CD1c-positive myeloid dendritic cell (primary cell): ENCODE data around the gene DTX3.

Experiments
- DNase-seq: peaks from one replicate; pipeline ENCODE4 v3.0.0-alpha.2; 2016; ENCODE audit errors: extremely low spot score

Gene DTX3

GRCh38 chr12:57620245-57620935 is 15.8 kb downstream of the DTX3 start:
- DNase-seq: no peak

- peak; percentile 51 for DNase-seq
These were observed 16.4 kb downstream of the DTX3 start for GRCh38 chr12:57620936-57621496.

- peak; percentile 57 for DNase-seq
These were observed 17.1 kb downstream of the DTX3 start for GRCh38 chr12:57621497-57622292.

- no peak for DNase-seq
These were observed 17.9 kb downstream of the DTX3 start for GRCh38 chr12:57622293-57623245.

- no peak for DNase-seq
These were observed 18.8 kb downstream of the DTX3 start for GRCh38 chr12:57623385-57623784.

GRCh38 chr12:57623811-57624390 is 19.3 kb downstream of the DTX3 start:
- no peak for DNase-seq

- DNase-seq: no peak
These were observed 20.0 kb downstream of the DTX3 start for GRCh38 chr12:57624441-57625220.

GRCh38 chr12:57625261-57626032 is 20.8 kb downstream of the DTX3 start:
- no peak for DNase-seq

GRCh38 chr12:57626111-57626920 is 21.7 kb downstream of the DTX3 start:
- DNase-seq: no peak

GRCh38 chr12:57626921-57627445 is 22.4 kb downstream of the DTX3 start:
- DNase-seq: no peak

- DNase-seq: peak; percentile 31
These were observed 23.1 kb downstream of the DTX3 start for GRCh38 chr12:57627501-57628279.

- DNase-seq: no peak
These were observed 23.9 kb downstream of the DTX3 start for GRCh38 chr12:57628280-57629191.

- DNase-seq: no peak
These were observed 25.4 kb downstream of the DTX3 start for GRCh38 chr12:57629897-57630471.

- no peak for DNase-seq
These were observed 26.3 kb downstream of the DTX3 start for GRCh38 chr12:57630891-57631433.

GRCh38 chr12:57631566-57632072 is 27.0 kb downstream of the DTX3 start:
- DNase-seq: no peak
